Right lobe of liver (tissue), 4 donors: Measurements from ENCODE around the gene COL18A1.

Source experiments
- CTCF ChIP-seq, 4 donors: fragments of 200-600 bp in 3 of 4; fragments of 450-650 bp in 1 of 4; IDR thresholded peaks; one replicate each; pipeline versions ENCODE4 v1.5.1 to v1.8.0; 2016 to 2022; ENCODE audit warnings: antibody characterized with exemption in 4 of 4, mild to moderate bottlenecking in 2 of 4
- POLR2A ChIP-seq: fragments of 450-650 bp; IDR thresholded peaks from one replicate; pipeline ENCODE4 v1.6.1; 2017; ENCODE audit warnings: antibody characterized with exemption, mild to moderate bottlenecking
- donor health status: DM: no; HTN: no; CAD: no.
- donor health status: DM: no; HTN: no; CAD: no.
- donor health status: DM: no; HTN: yes; CAD: no.

- TF ChIP-seq CTCF (IDR thresholded peaks at IDR 0.05) = no peak
- no peak for TF ChIP-seq POLR2A
Measured at GRCh38 chr21:45531393-45532215, 126.6 kb downstream of the COL18A1 start.
